Measurements from ENCODE around the gene RO60. TPM values are rescaled to one million over a fixed set of nuclear protein-coding genes. Genes with fewer than 3 reads are reported as not detected.

RO60 gene
- total and polyA plus RNA-seq, 2 of the 13 experiments (the other 11 are each of a cell fraction or from before 2014, with no cell fraction given), result 20.3 to 53.7 TPM

- no peak for TF ChIP-seq LRRFIP1 (CRISPR knock-in tag; conservative IDR thresholded peaks at IDR 0.05)
- TF ChIP-seq ZNF784 (CRISPR knock-in tag; IDR thresholded peaks at IDR 0.05; ENCODE audit: borderline replicate concordance), result peak; percentile 60; the same call in 1 of the 2 replicates
- TF ChIP-seq CCAR2 (optimal IDR thresholded peaks at IDR 0.05; ENCODE audit: low read depth, low read length), result no peak
- no peak for TF ChIP-seq TEF (CRISPR knock-in tag; IDR thresholded peaks at IDR 0.05)
- TF ChIP-seq MEIS1 (CRISPR knock-in tag; IDR thresholded peaks at IDR 0.05; ENCODE audit: borderline replicate concordance), result no peak; the same call in 1 of the 2 replicates
- peak; percentile 86; the same call in 1 of the 2 replicates for TF ChIP-seq ZBTB38 (CRISPR knock-in tag; IDR thresholded peaks at IDR 0.05)
- TF ChIP-seq ZNF766 (CRISPR knock-in tag; IDR thresholded peaks at IDR 0.05; ENCODE audit: borderline replicate concordance), result peak; percentile 49; the same call in 1 of the 2 replicates
- TF ChIP-seq ZNF772 (CRISPR knock-in tag; IDR thresholded peaks at IDR 0.05), result no peak
- TF ChIP-seq ELF3 (CRISPR knock-in tag; IDR thresholded peaks at IDR 0.05), result peak; percentile 57; the same call in 1 of the 2 replicates
- TF ChIP-seq RAD21 (CRISPR knock-in tag; IDR thresholded peaks at IDR 0.05), result peak; percentile 69
- TF ChIP-seq KLF16 (CRISPR knock-in tag; IDR thresholded peaks at IDR 0.05), result peak in 1 of 2 experiments; percentile 58; a peak in 2 of 4 replicates
- peak; percentile 82 for TF ChIP-seq ZFY (CRISPR knock-in tag; IDR thresholded peaks at IDR 0.05)
- TF ChIP-seq NR2F1 (CRISPR knock-in tag; IDR thresholded peaks at IDR 0.05), result peak in 1 of 2 experiments; percentile 33; a peak in 1 of 4 replicates
- TF ChIP-seq ZNF512B (CRISPR knock-in tag; IDR thresholded peaks at IDR 0.05; ENCODE audit: borderline replicate concordance), result no peak
- no peak for TF ChIP-seq ZNF121 (CRISPR knock-in tag; IDR thresholded peaks at IDR 0.05)
- TF ChIP-seq RARA (CRISPR knock-in tag; IDR thresholded peaks at IDR 0.05), result no peak
- peak; percentile 72; the same call in 1 of the 2 replicates for TF ChIP-seq MTERF4 (CRISPR knock-in tag; IDR thresholded peaks at IDR 0.05)
- TF ChIP-seq PRPF4 (IDR thresholded peaks at IDR 0.05; ENCODE audit: low read depth, low read length, poor library complexity, severe bottlenecking), result no peak
Observed at GRCh38 chr1:193104907-193105820, 45.8 kb downstream of the RO60 start, which contains the start of gene GLRX2 (continued).

All from HepG2 (cell line).